ENCODE data around the gene CCDC33. TPM values are rescaled to one million over a fixed set of nuclear protein-coding genes. Genes with fewer than 3 reads are reported as not detected.
A peak's percentile ranks its signal among the peaks of the same experiment; 100 is the strongest.

The CCDC33 gene
- total RNA-seq, 2 experiments from 2014 or later, result not detected

DNA sequence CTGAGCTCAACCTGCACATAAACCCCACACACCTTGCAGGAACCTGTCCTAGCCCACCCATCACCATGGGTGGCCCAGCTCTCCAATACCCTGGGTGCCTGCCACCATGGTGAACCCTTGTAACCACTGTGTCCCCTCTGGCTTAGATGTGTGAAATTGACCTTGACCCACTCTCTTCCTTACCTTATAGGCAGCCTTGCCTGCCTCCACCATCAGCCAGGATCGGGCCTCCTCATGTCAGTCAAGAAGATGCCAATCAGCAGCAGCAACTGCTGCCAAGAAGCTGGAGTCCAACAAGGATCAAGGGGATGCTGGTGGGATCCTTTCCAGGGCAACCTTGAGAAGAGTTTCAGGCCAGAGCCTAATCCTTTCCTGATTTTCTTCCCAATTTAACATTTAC lies 140.1 kb downstream of the CCDC33 start:
- no peaks in the 10 kb centered on the region for H3K9me3 Mint-ChIP-seq
- no peak overlapping the region for H3K4me3 Mint-ChIP-seq
- DNase-seq, result no peak
- no peaks in the 10 kb centered on the region for H3K36me3 Mint-ChIP-seq (ENCODE audit: low read depth)
- H3K27ac Mint-ChIP-seq, result no peak overlapping the region
- intact Hi-C loops (cut with micrococcal nuclease), result no loop called here
- no peaks in the 10 kb centered on the region for H3K27me3 Mint-ChIP-seq (ENCODE audit: low read depth)
- peaks cover 50% of the 10 kb centered on the region for H3K4me1 Mint-ChIP-seq (ENCODE audit: low read depth)
- CTCF ChIA-PET, result interaction anchor here (0.7 to 13.8 kb wide), 15 partner anchors 9 to 417 kb away, joined by 3 to 399 read pairs (median 3); partner anchors contain the start of genes ARID3B, SEMA7A and UBL7

DNA sequence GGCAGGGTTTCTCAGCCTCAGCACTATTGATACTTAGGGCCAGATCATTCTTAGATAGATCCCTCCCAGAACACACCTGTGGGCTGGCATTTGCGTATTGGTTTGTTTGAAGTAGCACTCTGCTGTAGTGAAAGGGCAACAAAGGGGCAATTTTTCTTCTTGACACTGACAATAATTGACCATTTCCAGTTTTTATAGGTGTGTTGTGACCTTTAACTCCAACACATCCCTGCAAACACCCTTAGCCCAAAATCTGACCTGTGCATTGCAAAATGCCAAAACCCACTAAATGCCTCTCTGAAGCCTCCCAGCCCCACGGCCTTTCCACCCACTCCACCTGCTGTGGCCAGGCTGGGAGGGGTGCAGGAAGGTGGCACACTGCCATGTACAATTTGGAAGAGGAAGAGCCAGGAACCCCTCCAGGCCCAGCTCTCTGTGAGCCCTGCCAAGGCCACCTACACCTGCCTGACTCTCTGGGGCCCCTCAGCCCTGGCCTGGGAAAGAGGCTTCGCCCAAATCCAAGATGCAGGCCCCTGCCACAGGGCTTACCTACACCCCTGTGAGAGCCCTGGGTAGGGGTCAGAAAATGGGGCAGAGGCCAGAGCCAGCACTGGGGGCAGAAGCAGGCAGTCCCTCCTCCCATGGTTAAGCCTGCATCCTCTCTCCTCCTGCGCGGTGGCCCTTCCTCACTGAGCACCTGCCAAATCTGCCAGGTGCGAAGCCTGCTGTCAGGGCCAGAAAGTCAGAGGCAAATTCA lies 140.9 kb downstream of the CCDC33 start:
- DNase-seq, result no peak
- CTCF ChIA-PET, result interaction anchor here (0.5 to 13.8 kb wide), 3 partner anchors 26 to 137 kb away, joined by 3 to 399 read pairs (median 7); partner anchors contain the start of gene SEMA7A
- peaks cover 54% of the 10 kb centered on the region for H3K4me1 Mint-ChIP-seq (ENCODE audit: low read depth)
- intact Hi-C loops (cut with micrococcal nuclease), result no loop called here
- no peaks in the 10 kb centered on the region for H3K36me3 Mint-ChIP-seq (ENCODE audit: low read depth)
- no peaks in the 10 kb centered on the region for H3K9me3 Mint-ChIP-seq
- H3K4me3 Mint-ChIP-seq, result no peak overlapping the region
- no peak overlapping the region for H3K27ac Mint-ChIP-seq
- no peaks in the 10 kb centered on the region for H3K27me3 Mint-ChIP-seq (ENCODE audit: low read depth)

DNA sequence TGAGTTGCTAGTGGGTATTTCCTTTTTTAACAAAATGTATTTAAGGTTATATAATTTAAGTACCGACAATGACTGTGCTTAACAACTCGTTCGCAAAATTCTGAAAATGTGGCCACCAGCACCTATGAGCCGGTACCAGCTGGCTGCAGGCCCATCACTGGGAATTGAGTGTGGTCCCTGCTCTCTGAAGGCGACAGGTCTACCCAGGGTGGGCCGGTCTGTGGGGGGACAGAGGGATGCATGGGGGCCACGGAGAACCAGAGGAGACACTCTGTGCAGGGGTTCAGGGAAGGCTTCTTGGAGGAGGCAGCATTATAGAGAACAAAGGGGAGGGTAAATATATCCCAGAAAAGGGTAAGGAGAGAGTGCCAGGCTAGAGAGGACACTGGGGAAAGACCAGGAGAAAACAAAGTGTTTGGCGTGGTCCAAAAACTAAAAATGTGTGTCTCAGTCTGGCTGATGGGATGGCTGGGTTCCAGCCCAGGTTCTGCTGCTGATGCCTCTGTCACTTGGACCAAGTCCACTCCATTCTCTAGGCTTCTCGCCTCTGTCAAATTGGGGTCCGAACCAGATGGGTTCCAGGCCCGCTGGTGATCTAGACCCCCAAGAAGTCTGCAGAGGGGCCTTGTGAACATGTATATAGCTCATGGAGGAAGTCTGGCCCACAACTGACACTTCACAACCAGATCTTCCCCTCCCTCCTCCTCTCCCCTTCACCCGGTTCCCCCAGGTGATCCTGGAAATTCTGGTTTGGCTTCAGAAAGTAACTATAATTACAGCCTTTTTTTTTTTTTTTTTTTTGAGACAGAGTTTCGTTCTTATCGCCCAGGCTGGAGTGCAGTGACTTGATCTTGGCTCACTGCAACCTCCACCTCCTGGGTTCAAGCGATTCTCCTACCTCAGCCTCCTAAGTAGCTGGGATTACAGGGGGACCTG lies 142.0 kb downstream of the CCDC33 start:
- Mint-ChIP-seq H3K27me3 (ENCODE audit: low read depth) (no peaks in the 10 kb centered on the region), H3K9me3 (no peaks in the 10 kb centered on the region), H3K4me3 (no peak overlapping the region), H3K4me1 (ENCODE audit: low read depth) (peaks cover 64% of the 10 kb centered on the region), H3K36me3 (ENCODE audit: low read depth) (no peaks in the 10 kb centered on the region), H3K27ac (no peak overlapping the region)
- no peak for DNase-seq
- CTCF ChIA-PET, result interaction anchor here (0.6 to 13.8 kb wide), 7 partner anchors 26 to 405 kb away, joined by 3 to 399 read pairs (median 4); partner anchors contain the start of genes SEMA7A and UBL7
- intact Hi-C loops (cut with micrococcal nuclease), result no loop called here

DNA sequence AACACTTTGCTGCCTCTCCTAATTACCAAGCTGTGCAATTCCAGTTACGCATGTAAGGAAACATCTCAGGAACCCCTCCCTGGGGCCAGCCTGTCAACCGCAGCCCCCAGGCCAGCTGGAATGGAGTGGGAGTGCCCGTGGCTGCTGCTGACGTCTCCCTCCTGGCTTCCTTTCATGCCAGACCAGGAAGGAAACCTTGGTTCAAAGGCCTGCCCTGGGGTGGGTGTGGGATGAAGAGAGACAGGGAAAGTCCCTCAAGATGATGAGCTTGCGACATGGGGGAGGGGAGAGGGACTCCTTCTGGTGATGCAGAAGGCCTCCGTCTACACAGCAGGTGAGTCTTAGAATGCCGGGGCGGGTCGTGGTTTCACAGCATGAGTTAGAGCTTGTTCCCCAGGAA lies 142.7 kb downstream of the CCDC33 start:
- CTCF ChIA-PET, result interaction anchor here (0.7 to 13.8 kb wide), 10 partner anchors 11 to 406 kb away, joined by 3 to 399 read pairs (median 4); partner anchors contain the start of genes SEMA7A and UBL7
- Mint-ChIP-seq H3K4me1 (ENCODE audit: low read depth) (peaks cover 67% of the 10 kb centered on the region), H3K36me3 (ENCODE audit: low read depth) (no peaks in the 10 kb centered on the region), H3K27me3 (ENCODE audit: low read depth) (no peaks in the 10 kb centered on the region), H3K9me3 (no peaks in the 10 kb centered on the region), H3K27ac (peak overlapping the region; percentile 7), H3K4me3 (no peak overlapping the region)
- intact Hi-C loops (cut with micrococcal nuclease), result no loop called here
- DNase-seq, result peak; percentile 88

DNA sequence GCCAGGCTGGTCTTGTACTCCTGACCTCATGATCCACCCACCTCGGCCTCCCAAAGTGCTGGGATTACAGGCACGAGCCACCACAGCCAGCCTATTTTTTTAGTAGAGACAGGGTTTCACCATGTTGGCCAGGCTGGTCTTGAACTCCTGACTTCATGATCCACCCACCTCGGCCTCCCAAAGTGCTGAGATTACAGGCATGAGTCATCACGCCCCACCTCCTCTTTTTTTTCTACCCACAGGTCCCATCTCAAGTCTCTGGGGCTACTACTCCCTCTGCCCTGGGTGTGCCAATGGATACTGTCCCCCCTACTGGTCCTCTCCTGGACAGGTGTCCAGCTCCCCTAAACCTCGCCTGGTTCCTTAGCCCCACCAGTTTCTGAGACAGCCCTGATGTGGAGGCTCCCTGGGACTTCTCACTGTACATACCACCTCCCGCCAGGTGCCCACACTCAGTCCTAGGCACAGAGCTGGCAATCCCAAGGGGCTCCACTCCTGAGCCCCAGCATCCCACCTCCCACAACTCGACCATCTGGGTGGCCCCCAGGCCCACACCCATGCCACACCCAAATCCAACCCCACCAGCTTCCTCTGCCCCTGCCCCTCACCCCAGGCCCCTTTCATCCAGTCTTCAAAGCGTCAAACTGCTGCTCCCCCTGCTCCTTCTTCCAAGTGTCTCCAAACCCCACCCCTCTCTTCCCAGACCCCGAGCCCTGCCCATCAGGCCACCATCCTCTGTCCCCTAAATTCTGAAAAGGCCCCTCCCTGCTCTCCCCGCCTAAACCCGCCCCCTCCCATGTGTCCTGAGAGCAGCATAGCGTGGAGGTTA lies 144.4 kb downstream of the CCDC33 start:
- Mint-ChIP-seq H3K4me1 (ENCODE audit: low read depth) (peaks cover 73% of the 10 kb centered on the region), H3K36me3 (ENCODE audit: low read depth) (no peaks in the 10 kb centered on the region), H3K27me3 (ENCODE audit: low read depth) (no peaks in the 10 kb centered on the region), H3K27ac (no peak overlapping the region), H3K4me3 (no peak overlapping the region), H3K9me3 (no peaks in the 10 kb centered on the region)
- no peak for DNase-seq
- CTCF ChIA-PET, result interaction anchor here (0.6 to 13.8 kb wide), 3 partner anchors 43 to 76 kb away, joined by 3 to 399 read pairs (median 3); partner anchors contain the start of gene SEMA7A
- intact Hi-C loops (cut with micrococcal nuclease), result loop anchor here (5.0 kb wide), 1 partner anchor 388 kb away; the partner anchor contains the start of genes PML and STOML1

DNA sequence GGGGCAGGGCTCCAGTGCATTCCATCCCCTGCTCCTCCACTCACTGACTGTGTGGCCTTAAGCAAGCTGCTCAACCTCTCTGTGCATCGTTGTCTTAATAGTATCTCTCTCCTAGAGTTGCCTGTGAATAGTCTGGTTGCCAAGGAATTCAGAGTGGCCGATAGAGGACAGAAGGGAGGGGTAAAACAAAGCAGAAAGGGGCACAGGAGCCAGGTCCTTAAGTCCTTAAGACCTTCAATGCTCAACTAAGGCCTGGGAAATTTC lies 145.0 kb downstream of the CCDC33 start:
- intact Hi-C loops (cut with micrococcal nuclease), result loop anchor here (5.0 kb wide), 1 partner anchor 389 kb away; the partner anchor contains the start of genes PML and STOML1
- no peak overlapping the region for H3K4me3 Mint-ChIP-seq
- H3K36me3 Mint-ChIP-seq (ENCODE audit: low read depth), result no peaks in the 10 kb centered on the region
- H3K27ac Mint-ChIP-seq, result no peak overlapping the region
- DNase-seq, result no peak
- CTCF ChIA-PET, result interaction anchor here (0.6 to 13.8 kb wide), 7 partner anchors 18 to 78 kb away, joined by 3 to 399 read pairs (median 4); partner anchors contain the start of gene SEMA7A
- H3K4me1 Mint-ChIP-seq (ENCODE audit: low read depth), result peaks cover 76% of the 10 kb centered on the region
- H3K27me3 Mint-ChIP-seq (ENCODE audit: low read depth), result no peaks in the 10 kb centered on the region
- H3K9me3 Mint-ChIP-seq, result no peaks in the 10 kb centered on the region

DNA sequence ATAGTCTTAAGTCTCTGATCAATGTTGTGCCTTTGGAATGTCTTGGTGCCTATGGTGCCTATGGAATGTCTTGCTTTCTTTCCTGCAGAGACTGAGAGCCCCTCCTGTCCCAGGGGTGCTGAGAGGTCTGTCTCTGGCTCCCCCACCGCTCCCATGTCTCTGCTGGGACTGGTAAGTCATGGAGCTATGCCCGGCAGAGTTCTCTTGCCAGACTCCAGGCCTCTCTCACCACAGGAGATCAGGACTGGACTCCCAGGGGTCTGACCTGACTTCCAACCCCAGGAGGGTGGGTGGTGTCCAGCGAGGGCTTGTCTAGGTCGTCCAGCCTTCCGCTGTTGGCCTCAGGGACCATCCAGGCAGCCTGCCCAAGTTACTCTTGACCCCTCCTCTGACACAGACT lies 145.4 kb downstream of the CCDC33 start:
- DNase-seq, result no peak
- Mint-ChIP-seq H3K27ac (no peak overlapping the region), H3K9me3 (no peaks in the 10 kb centered on the region), H3K27me3 (ENCODE audit: low read depth) (no peaks in the 10 kb centered on the region), H3K36me3 (ENCODE audit: low read depth) (no peaks in the 10 kb centered on the region), H3K4me1 (ENCODE audit: low read depth) (peaks cover 79% of the 10 kb centered on the region), H3K4me3 (no peak overlapping the region)
- intact Hi-C loops (cut with micrococcal nuclease), result loop anchor here (5.0 kb wide), 1 partner anchor 389 kb away; the partner anchor contains the start of genes PML and STOML1
- CTCF ChIA-PET, result interaction anchor here (0.7 to 13.8 kb wide), 8 partner anchors 19 to 250 kb away, joined by 3 to 399 read pairs (median 4); partner anchors contain the start of gene SEMA7A

DNA sequence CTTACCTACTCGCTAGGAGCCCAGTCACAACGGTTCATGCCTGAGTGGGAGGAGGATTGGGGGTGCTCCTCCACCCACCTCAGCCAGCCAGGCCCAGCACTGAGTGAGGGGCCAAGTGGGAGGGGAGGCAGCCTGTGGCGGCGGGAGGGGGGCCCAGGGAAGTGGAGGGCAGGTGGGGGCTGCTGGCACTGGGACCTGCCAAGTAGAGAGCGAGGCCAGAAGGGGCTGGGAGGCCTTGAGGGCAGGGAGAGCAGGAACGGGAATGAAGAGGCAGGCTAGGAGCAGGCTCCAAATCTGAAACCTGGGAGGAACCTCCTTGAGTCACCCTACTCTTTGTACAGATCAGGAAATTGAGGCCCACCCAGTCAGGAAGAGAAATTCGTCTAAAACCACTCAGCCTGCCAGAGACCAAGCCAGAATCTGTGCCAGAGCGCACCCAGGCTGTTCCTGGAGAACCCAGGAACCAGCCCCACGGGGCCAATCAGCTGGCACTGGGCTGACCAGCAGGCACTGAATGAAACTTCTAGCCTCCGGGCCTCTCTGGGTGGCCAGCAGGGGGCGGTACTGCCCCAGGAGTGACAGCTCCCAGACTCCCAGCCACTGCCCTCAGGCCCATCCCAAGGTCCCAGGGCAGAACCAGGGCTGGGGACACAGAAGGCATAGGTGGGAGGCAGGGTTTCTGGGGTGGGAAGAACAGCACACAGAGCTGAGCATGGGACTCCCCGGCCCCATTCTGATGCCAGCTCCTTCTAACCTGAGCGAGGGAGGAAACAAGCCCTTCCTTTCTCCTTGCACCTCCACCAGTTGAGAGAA lies 146.1 kb downstream of the CCDC33 start:
- no peak overlapping the region for H3K4me3 Mint-ChIP-seq
- CTCF ChIA-PET, result interaction anchor here (0.5 to 13.8 kb wide), 30 partner anchors 8 to 377 kb away, joined by 3 to 399 read pairs (median 4); partner anchors contain the start of gene SEMA7A
- intact Hi-C loops (cut with micrococcal nuclease), result loop anchor here (1.0 to 5.0 kb wide), 4 partner anchors 56 to 395 kb away; partner anchors contain the start of genes PML and STOML1
- H3K27ac Mint-ChIP-seq, result peak overlapping the region; percentile 99
- H3K4me1 Mint-ChIP-seq (ENCODE audit: low read depth), result peaks cover 79% of the 10 kb centered on the region
- DNase-seq, result peak; percentile 82
- no peaks in the 10 kb centered on the region for H3K9me3 Mint-ChIP-seq
- H3K36me3 Mint-ChIP-seq (ENCODE audit: low read depth), result no peaks in the 10 kb centered on the region
- H3K27me3 Mint-ChIP-seq (ENCODE audit: low read depth), result no peaks in the 10 kb centered on the region

DNA sequence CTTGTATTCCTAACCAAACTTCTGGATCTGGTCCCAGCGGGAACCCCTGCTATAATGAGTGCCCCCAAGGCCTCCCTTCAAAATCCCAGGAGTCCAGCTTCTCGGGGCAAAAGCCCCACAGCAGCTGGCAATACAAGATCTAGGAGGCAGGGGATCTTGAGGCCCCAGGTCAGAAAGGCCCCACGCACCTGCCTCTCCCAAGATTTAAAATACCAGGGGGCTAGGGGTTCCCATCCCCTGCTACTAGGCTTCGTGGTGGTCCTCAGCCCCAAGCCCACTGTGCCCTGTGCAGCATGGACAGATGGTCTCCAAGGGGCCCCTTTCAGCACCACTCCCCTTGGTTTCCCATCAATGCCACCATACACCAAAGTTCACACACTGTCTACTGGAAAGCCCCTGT lies 147.2 kb downstream of the CCDC33 start:
- no peak for DNase-seq
- H3K4me3 Mint-ChIP-seq, result no peak overlapping the region
- peaks cover 74% of the 10 kb centered on the region for H3K4me1 Mint-ChIP-seq (ENCODE audit: low read depth)
- H3K9me3 Mint-ChIP-seq, result no peaks in the 10 kb centered on the region
- CTCF ChIA-PET, result interaction anchor here (0.8 to 13.8 kb wide), 13 partner anchors 9 to 102 kb away, joined by 3 to 399 read pairs (median 4); partner anchors contain the start of gene SEMA7A
- no peaks in the 10 kb centered on the region for H3K27me3 Mint-ChIP-seq (ENCODE audit: low read depth)
- intact Hi-C loops (cut with micrococcal nuclease), result loop anchor here (1.0 to 5.0 kb wide), 3 partner anchors 78 to 394 kb away; partner anchors contain the start of genes PML, STOML1 and UBL7
- peak overlapping the region; percentile 99 for H3K27ac Mint-ChIP-seq
- no peaks in the 10 kb centered on the region for H3K36me3 Mint-ChIP-seq (ENCODE audit: low read depth)

DNA sequence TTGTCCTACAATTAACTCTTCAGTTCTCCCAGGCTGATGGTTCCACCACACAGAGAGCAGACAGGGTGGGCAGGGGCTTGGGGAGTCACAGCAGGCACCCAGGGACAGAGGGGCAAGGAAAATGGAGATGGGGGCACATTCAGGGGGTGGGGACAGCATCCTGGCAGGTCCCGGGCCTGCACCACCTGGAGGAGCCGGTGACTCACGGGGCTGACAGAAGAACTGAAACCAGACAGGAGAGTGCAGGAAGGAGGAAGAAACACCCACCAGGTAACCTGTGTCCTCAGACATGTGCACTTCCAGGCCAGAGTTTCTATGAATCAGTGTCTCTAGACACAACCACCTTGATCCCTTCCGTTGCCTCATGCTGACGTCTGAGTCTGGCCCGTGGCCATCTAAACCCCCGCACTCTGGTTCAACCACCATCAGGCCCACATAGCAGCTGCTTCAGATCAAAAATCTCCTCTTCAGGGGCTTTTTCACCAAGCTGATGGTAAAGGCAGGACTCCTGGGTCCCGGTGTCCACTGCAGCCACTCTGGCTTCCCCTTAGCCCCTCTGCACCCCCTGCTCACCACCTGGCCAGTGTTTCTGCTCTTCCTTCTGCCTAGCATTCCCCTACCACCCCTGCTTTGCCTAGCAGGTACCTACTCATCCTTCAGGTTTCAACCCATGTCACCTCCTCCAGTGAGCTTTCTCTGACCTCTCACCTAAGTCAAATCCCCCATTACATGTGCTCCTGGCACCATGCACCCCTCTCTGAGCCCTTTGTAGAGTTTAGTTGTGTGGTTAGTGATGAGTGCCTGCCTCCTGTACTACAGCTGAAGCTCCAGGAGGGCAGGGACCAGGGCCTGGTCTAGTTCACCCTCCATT lies 147.8 kb downstream of the CCDC33 start:
- CTCF ChIA-PET, result interaction anchor here (0.7 to 13.8 kb wide), 13 partner anchors 10 to 384 kb away, joined by 3 to 399 read pairs (median 4); partner anchors contain the start of gene SEMA7A
- intact Hi-C loops (cut with micrococcal nuclease), result loop anchor here (1.0 to 5.0 kb wide), 4 partner anchors 16 to 393 kb away; partner anchors contain the start of genes PML, STOML1 and UBL7
- H3K4me1 Mint-ChIP-seq (ENCODE audit: low read depth), result peaks cover 67% of the 10 kb centered on the region
- H3K9me3 Mint-ChIP-seq, result no peaks in the 10 kb centered on the region
- peak; percentile 86 for DNase-seq
- H3K4me3 Mint-ChIP-seq, result peak overlapping the region; percentile 51
- no peaks in the 10 kb centered on the region for H3K36me3 Mint-ChIP-seq (ENCODE audit: low read depth)
- H3K27me3 Mint-ChIP-seq (ENCODE audit: low read depth), result no peaks in the 10 kb centered on the region
- peak overlapping the region; percentile 99 for H3K27ac Mint-ChIP-seq

All from activated naive CD4-positive, alpha-beta T cell treated with anti-CD3 and anti-CD28 coated beads for 36 hours (primary cell).